Effector memory CD4-positive, alpha-beta T cell (primary cell): ENCODE data around the gene ZNF23.
A peak's percentile ranks its signal among the peaks of the same experiment; 100 is the strongest.

Experiments used
- DNase-seq, 3 donors: peaks; one replicate each; pipeline ENCODE4 v3.0.0-alpha.2; 2020
- H3K27ac ChIP-seq: 2 replicates; pipeline ENCODE4 v1.7.0; 2013; ENCODE audit warnings: mild to moderate bottlenecking, low read length, moderate library complexity; ENCODE audit not compliant: insufficient read depth, poor library complexity, severe bottlenecking
- H3K27me3 ChIP-seq: replicated peaks from 2 replicates; pipeline ENCODE4 v1.7.0; 2013; ENCODE audit warnings: mild to moderate bottlenecking, low read length; ENCODE audit not compliant: insufficient read depth, control insufficient read depth, poor library complexity, severe bottlenecking
- H3K36me3 ChIP-seq: 2 replicates; pipeline ENCODE4 v1.7.0; 2013; ENCODE audit warnings: mild to moderate bottlenecking, low read length, moderate library complexity; ENCODE audit not compliant: control insufficient read depth, insufficient read depth
- H3K4me1 ChIP-seq: 2 replicates; pipeline ENCODE4 v1.7.0; 2013; ENCODE audit warnings: low read length, mild to moderate bottlenecking; ENCODE audit not compliant: control insufficient read depth, insufficient read depth, poor library complexity, severe bottlenecking
- H3K4me3 ChIP-seq: 2 replicates; pipeline ENCODE4 v1.7.0; 2013; ENCODE audit warnings: low read length, low read depth, mild to moderate bottlenecking; ENCODE audit not compliant: insufficient read depth, poor library complexity, severe bottlenecking
- H3K9me3 ChIP-seq: 2 replicates; pipeline ENCODE4 v1.7.0; 2013; ENCODE audit warnings: mild to moderate bottlenecking, low read length, moderate library complexity; ENCODE audit not compliant: control insufficient read depth

Gene ZNF23

DNA sequence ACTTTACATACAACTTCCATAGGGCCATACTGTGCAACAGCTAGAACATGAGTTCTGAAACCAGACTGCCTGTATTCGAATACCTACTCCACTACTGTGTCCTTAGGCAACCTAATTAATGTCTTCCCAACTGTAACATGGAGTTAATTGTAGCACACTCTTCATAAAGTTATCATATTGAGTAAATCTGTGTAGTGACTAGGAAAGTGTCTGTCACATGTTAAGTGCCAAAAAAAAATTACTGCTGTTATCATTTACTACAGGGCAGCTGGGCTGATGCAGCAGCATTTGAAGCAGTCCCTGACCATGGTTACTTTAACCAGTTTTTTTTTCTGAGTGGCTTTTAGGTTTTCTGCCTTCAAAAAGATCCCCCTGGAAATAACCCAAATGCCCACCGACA lies 10.9 kb upstream of the ZNF23 start:
- no peaks in the 10 kb centered on the region for H3K9me3 ChIP-seq
- no peak overlapping the region for H3K4me3 ChIP-seq
- no peak for DNase-seq
- H3K27ac ChIP-seq = no peak overlapping the region
- H3K27me3 ChIP-seq = no peaks in the 10 kb centered on the region
- peaks cover 10% of the 10 kb centered on the region for H3K36me3 ChIP-seq
- no peaks in the 10 kb centered on the region for H3K4me1 ChIP-seq

DNA sequence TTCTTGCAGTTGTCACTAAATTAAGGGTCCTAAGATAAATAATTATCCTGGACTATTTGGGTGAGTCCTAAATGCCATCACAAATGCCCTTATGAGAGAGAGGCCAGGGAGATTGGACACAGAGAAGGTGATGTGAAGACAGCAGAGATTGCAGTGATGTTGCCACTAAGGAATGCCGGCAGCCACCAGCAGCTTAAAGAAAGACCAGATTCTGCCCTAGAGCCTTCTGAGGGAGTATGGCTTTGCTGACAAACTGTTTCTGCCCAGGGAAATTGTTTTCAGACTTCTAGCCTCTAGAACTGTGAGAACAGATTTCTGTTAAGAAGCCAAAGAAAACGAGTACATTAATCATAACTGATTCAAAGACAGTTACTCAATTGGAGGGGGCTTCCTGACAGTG lies 10.0 kb upstream of the ZNF23 start:
- Histone ChIP-seq H3K27me3 (no peaks in the 10 kb centered on the region), H3K9me3 (no peaks in the 10 kb centered on the region), H3K27ac (no peak overlapping the region), H3K36me3 (peaks cover 10% of the 10 kb centered on the region), H3K4me1 (no peaks in the 10 kb centered on the region), H3K4me3 (no peak overlapping the region)
- DNase-seq = no peak

DNA sequence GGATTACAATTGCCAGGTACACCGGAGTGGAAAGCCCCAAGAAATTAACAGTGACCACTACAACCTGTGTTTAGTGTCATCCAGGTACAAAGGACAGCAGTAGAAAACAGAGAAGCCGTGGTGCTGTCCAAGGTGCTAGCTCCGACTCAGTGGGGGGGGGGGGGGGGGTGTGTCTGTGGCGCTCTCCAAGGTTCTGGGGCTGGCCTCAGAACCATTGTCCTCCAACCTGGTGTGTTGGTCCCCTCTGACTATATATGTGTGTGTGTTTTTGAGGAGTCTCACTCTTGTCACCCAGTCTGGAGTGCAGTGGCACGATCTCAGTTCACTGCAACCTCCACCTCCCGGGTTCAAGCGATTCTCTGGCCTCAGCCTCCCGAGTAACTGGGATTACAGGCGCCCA lies 5.8 kb upstream of the ZNF23 start:
- peak; percentile 7 to 24 (median 15) for DNase-seq
- no peaks in the 10 kb centered on the region for H3K27me3 ChIP-seq
- H3K36me3 ChIP-seq = no peaks in the 10 kb centered on the region
- H3K27ac ChIP-seq = no peak overlapping the region
- no peaks in the 10 kb centered on the region for H3K9me3 ChIP-seq
- no peaks in the 10 kb centered on the region for H3K4me1 ChIP-seq
- no peak overlapping the region for H3K4me3 ChIP-seq

DNA sequence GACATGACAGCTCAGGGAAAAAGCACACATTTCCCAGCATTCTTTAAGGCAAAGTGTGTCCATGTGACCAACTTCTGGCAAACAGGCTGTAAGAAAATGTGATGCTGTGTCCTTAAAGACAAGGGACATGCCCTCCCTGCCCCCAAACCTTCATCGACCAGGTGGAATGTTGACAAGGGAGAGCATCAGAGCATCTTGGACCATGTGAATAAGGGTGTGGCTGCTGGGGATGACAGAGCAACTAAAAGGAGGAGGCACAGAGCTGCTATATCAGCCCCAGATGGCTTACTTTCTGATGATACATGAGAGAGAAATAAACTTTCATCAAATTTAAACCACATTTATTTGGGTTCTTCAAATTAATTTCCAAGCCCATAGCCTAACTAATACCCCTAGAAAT lies 2.2 kb upstream of the ZNF23 start:
- no peaks in the 10 kb centered on the region for H3K36me3 ChIP-seq
- H3K9me3 ChIP-seq = no peaks in the 10 kb centered on the region
- no peak for DNase-seq
- H3K4me1 ChIP-seq = peaks cover 3% of the 10 kb centered on the region
- H3K4me3 ChIP-seq = no peak overlapping the region
- no peak overlapping the region for H3K27ac ChIP-seq
- H3K27me3 ChIP-seq = no peaks in the 10 kb centered on the region

DNA sequence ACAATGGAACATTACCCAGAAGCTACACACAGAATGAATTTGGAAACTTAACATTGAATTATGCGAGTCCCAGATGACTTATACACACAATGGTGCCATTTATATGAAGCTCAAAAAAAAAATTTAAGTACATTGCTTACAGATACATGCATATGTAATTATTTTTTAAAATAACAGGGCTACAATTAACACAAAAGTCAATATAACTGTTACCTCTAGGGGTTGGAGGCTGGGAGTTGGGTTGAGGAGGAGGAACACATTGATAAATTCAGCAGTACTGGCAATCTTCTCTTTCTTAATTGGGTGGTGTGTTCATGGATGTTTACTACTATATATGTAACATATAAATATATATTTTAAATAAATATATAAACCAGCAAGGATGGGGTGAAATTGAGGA lies 1.1 kb downstream of the ZNF23 start:
- Histone ChIP-seq H3K36me3 (no peaks in the 10 kb centered on the region), H3K9me3 (no peaks in the 10 kb centered on the region), H3K27ac (no peak overlapping the region), H3K4me1 (peaks cover 3% of the 10 kb centered on the region), H3K4me3 (no peak overlapping the region), H3K27me3 (no peaks in the 10 kb centered on the region)
- DNase-seq = no peak

DNA sequence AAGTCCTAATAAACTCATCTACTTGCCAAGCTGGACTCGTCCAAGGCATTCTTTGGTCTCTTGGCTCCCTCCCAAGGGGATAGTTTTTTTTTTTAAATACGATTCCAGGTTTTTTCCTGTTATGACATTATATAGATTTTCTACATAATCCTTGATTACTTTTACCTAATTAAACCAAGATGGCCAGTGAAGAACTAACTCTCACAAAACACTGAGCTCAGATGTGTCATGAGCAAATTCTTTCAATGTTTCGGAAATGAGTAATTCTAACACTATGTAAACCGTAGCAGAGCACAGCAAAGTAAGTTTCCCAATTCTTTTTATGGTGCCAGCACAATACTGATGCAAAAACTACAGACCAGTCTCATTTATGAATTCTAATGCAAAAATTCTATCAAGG lies 1.8 kb downstream of the ZNF23 start:
- peaks cover 3% of the 10 kb centered on the region for H3K4me1 ChIP-seq
- H3K27ac ChIP-seq = no peak overlapping the region
- no peaks in the 10 kb centered on the region for H3K9me3 ChIP-seq
- no peak overlapping the region for H3K4me3 ChIP-seq
- H3K36me3 ChIP-seq = no peaks in the 10 kb centered on the region
- no peaks in the 10 kb centered on the region for H3K27me3 ChIP-seq
- no peak for DNase-seq

DNA sequence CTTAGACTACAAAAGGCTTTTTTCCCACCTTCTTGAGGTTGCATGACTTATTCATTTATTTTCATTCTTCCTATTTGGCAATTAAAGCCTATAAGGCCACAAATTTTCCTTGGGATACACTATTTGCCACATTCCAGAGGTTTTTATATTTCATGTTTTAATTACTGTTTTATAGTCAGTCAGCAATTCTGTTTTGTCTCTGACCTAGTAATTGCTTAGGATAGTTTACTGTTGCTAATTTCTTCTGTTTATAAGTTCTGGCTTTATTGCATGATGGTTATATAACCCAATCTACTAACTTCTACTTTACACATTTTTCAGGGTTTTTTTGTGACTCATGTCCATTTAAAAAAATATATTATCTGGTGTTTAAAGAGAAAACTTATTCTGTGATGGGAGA lies 2.5 kb downstream of the ZNF23 start:
- H3K4me1 ChIP-seq = peaks cover 3% of the 10 kb centered on the region
- no peak for DNase-seq
- H3K9me3 ChIP-seq = no peaks in the 10 kb centered on the region
- no peaks in the 10 kb centered on the region for H3K27me3 ChIP-seq
- no peaks in the 10 kb centered on the region for H3K36me3 ChIP-seq
- H3K4me3 ChIP-seq = no peak overlapping the region
- no peak overlapping the region for H3K27ac ChIP-seq

DNA sequence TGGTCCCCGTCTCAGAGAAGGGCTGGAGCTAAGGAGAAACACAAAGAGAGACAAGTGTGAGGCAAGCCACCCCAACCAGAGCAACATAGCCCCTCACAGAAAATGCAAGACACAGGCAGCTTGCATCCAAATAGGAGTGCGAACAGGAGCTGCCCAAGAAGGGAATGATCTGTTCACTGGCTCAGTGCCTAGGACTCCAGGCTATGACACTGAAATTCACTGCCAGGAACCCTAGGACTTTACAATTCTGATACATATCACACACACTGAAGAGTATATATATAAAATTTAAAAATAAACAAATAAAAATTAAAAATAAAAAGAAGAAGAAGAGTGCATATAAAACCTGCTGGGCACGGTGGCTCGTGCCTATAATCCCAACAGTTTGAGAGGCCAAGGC lies 5.2 kb downstream of the ZNF23 start:
- H3K27ac ChIP-seq = no peak overlapping the region
- H3K36me3 ChIP-seq = peaks cover 24% of the 10 kb centered on the region
- H3K4me1 ChIP-seq = peaks cover 3% of the 10 kb centered on the region
- H3K9me3 ChIP-seq = no peaks in the 10 kb centered on the region
- DNase-seq = no peak
- no peaks in the 10 kb centered on the region for H3K27me3 ChIP-seq
- H3K4me3 ChIP-seq = no peak overlapping the region

DNA sequence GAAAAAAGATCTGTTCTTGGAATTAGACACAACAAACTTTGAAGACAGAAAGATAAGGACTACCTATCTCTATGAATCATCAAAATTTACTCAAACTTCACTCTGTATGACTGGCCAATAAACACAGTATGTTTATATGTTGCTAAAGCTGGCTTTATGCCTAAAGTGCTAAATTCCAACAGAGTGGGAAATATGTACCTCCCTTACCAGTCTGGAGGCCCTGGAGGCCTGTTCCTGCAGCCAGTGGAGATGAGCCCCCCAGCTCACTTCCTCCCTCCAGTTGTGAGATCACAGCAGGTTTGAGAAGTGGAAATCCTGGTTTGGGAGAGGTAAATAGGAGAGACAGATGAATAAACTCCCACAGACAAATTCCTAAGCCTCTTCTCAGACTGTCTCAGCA lies 9.0 kb downstream of the ZNF23 start:
- H3K9me3 ChIP-seq = peaks cover 26% of the 10 kb centered on the region
- no peak overlapping the region for H3K27ac ChIP-seq

DNA sequence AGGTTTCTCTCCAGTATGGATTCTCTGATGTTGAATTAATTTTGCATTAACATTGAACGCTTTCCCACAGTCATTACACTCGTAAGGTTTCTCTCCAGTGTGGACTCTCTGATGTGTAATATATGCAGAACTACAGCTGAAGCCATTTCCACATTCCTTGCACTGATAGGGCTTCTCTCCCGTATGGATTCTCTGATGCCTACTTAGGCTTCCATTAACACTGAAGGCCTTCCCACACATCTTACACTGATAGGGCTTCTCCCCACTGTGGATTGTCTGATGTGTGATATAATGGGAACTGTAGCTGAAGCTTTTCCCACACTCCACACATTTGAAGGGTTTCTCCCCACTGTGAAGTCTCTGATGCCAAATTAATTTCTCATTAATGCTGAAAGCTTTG lies 13.0 kb downstream of the ZNF23 start:
- DNase-seq = no peak
- Histone ChIP-seq H3K4me1 (no peaks in the 10 kb centered on the region), H3K36me3 (peaks cover 55% of the 10 kb centered on the region), H3K27ac (no peak overlapping the region), H3K27me3 (no peaks in the 10 kb centered on the region), H3K9me3 (peaks cover 35% of the 10 kb centered on the region), H3K4me3 (no peak overlapping the region)

More for the DNA sequence above, 9.0 kb downstream of the ZNF23 start:
- no peak for DNase-seq
- peaks cover 57% of the 10 kb centered on the region for H3K36me3 ChIP-seq
- no peak overlapping the region for H3K4me3 ChIP-seq
- H3K27me3 ChIP-seq = no peaks in the 10 kb centered on the region
- H3K4me1 ChIP-seq = no peaks in the 10 kb centered on the region
